Breast epithelium (tissue), 3 donors: ENCODE results near the gene MYO15B.

Experiments used
- POLR2A ChIP-seq: fragments of 450-650 bp; IDR thresholded peaks from one replicate; pipeline ENCODE4 v1.6.1; 2016; ENCODE audit warnings: antibody characterized with exemption, mild to moderate bottlenecking, moderate library complexity
- POLR2AphosphoS5 ChIP-seq, 3 donors: sonication (generic); formaldehyde crosslinking; IDR thresholded peaks; one replicate each; pipeline ENCODE4 v1.6.1; 2017; ENCODE audit warnings: antibody characterized with exemption in 3 of 3
- TF ChIP-seq, protein P1 (sequence below), 3 donors: fragments of 450-650 bp; IDR thresholded peaks; one replicate each; pipeline ENCODE4 v1.5.1; 2016 to 2017; ENCODE audit warnings: antibody characterized with exemption in 3 of 3, mild to moderate bottlenecking in 3 of 3, moderate library complexity in 3 of 3

DNA sequence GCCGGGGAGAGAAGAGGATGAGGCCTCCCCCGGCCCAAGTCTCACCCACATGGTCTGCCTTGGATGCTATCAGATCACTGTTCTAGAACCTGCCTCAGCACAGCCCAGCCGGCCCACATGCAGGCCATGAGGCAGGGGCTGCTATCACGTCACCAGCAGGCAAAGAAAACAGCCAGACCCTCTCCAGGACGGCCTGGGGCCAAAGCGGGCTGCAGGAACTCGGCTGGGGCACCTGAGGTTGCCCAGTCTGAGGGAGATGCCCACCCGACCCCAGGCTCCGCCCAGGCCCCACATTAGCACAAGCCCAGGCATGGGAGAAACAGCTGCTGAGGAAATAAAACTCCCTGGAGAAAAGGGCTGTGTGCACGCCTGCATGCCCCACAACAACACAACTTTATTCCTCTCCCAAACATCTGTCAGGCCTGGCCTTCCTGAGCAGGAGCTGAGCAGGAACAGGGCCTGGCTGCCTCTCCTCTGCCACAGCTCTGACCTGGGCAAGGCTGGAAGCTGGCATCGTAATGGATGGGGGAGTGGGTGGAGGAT lies 39.0 kb downstream of the MYO15B start:
- TF ChIP-seq, protein P1, sequence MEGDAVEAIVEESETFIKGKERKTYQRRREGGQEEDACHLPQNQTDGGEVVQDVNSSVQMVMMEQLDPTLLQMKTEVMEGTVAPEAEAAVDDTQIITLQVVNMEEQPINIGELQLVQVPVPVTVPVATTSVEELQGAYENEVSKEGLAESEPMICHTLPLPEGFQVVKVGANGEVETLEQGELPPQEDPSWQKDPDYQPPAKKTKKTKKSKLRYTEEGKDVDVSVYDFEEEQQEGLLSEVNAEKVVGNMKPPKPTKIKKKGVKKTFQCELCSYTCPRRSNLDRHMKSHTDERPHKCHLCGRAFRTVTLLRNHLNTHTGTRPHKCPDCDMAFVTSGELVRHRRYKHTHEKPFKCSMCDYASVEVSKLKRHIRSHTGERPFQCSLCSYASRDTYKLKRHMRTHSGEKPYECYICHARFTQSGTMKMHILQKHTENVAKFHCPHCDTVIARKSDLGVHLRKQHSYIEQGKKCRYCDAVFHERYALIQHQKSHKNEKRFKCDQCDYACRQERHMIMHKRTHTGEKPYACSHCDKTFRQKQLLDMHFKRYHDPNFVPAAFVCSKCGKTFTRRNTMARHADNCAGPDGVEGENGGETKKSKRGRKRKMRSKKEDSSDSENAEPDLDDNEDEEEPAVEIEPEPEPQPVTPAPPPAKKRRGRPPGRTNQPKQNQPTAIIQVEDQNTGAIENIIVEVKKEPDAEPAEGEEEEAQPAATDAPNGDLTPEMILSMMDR (IDR thresholded peaks at IDR 0.05), result no peak
- TF ChIP-seq POLR2A (no peak), POLR2AphosphoS5 (IDR thresholded peaks at IDR 0.05) (no peak)
